Non-pigmented ciliary epithelial cell (primary cell): ENCODE data around the gene ZBTB44.

Experiments used
- DNase-seq: peaks from one replicate; pipeline ENCODE4 v3.0.0-alpha.2; 2010; ENCODE audit warnings: low read depth

ZBTB44 gene

GRCh38 chr11:130215531-130216220, 99.0 kb downstream of the ZBTB44 start:
- DNase-seq: no peak

GRCh38 chr11:130214861-130215530, 99.7 kb downstream of the ZBTB44 start:
- DNase-seq: no peak

- no peak for DNase-seq
Observed at GRCh38 chr11:130213979-130214281, 100.8 kb downstream of the ZBTB44 start.

- DNase-seq: no peak
Observed at GRCh38 chr11:130213143-130213978, 101.4 kb downstream of the ZBTB44 start.

- no peak for DNase-seq
Observed at GRCh38 chr11:130212431-130212961, 102.2 kb downstream of the ZBTB44 start.

GRCh38 chr11:130211781-130212401, 102.8 kb downstream of the ZBTB44 start:
- no peak for DNase-seq

- no peak for DNase-seq
Observed at GRCh38 chr11:130211144-130211543, 103.6 kb downstream of the ZBTB44 start.

- no peak for DNase-seq
Observed at GRCh38 chr11:130209954-130210854, 104.5 kb downstream of the ZBTB44 start.

- no peak for DNase-seq
Observed at GRCh38 chr11:130209128-130209932, 105.4 kb downstream of the ZBTB44 start.

- DNase-seq: no peak
Observed at GRCh38 chr11:130208241-130209127, 106.2 kb downstream of the ZBTB44 start.

- DNase-seq: no peak
Observed at GRCh38 chr11:130206141-130206540, 108.6 kb downstream of the ZBTB44 start.

GRCh38 chr11:130204703-130205095, 110.0 kb downstream of the ZBTB44 start:
- no peak for DNase-seq

GRCh38 chr11:130203766-130204702, 110.7 kb downstream of the ZBTB44 start:
- DNase-seq: no peak

- DNase-seq: no peak
Observed at GRCh38 chr11:130202818-130203689, 111.7 kb downstream of the ZBTB44 start.

GRCh38 chr11:130202009-130202817, 112.5 kb downstream of the ZBTB44 start:
- no peak for DNase-seq

GRCh38 chr11:130201026-130201425, 113.7 kb downstream of the ZBTB44 start:
- no peak for DNase-seq
